Muscle of leg (tissue), 11 donors: ENCODE results near the gene RB1. TPM values are rescaled to one million over a fixed set of nuclear protein-coding genes. Genes with fewer than 3 reads are reported as not detected.
"Not testable (repeated sequence)": the region's sequence is repeated elsewhere in the genome, so short reads cannot be mapped to it uniquely, and the experiment has no call there.

Source experiments
- DNase-seq: peaks from one replicate; pipeline ENCODE4 v3.0.0; 2013
- H3K27ac ChIP-seq: one replicate; pipeline ENCODE4 v1.5.1; 2013; ENCODE audit warnings: mild to moderate bottlenecking, low read length, control low read depth
- H3K27me3 ChIP-seq: one replicate; pipeline ENCODE4 v1.6.1; 2013; ENCODE audit warnings: low read length; ENCODE audit not compliant: control insufficient read depth, insufficient read depth
- H3K36me3 ChIP-seq: one replicate; pipeline ENCODE4 v1.6.1; 2013; ENCODE audit warnings: low read length; ENCODE audit not compliant: control insufficient read depth, insufficient read depth
- H3K4me1 ChIP-seq: one replicate; pipeline ENCODE4 v1.6.1; 2013; ENCODE audit warnings: low read length; ENCODE audit not compliant: control insufficient read depth, insufficient read depth
- H3K4me3 ChIP-seq: one replicate; pipeline ENCODE4 v1.5.1; 2013; ENCODE audit warnings: low read length, control low read depth
- H3K9me3 ChIP-seq: replicated peaks from 2 replicates; pipeline ENCODE4 v1.6.1; 2013; ENCODE audit warnings: low read depth, low read length; ENCODE audit not compliant: control insufficient read depth
- WGBS: methylation state at CpG from one replicate; pipeline ENCODE4 v1.1.5; 2013; ENCODE audit warnings: missing lambda C conversion rate; ENCODE audit not compliant: insufficient coverage; 5-methylcytosine and 5-hydroxymethylcytosine counted together
- polyA plus RNA-seq, 8 donors: library from polyadenylated mRNA; unstranded; fragments of 120-200 nt; gene quantifications; one replicate each; pipeline versions ENCODE4 v1.2.1 to v1.2.3, GENCODE V29; 2013; ENCODE audit warnings: inconsistent platforms in 1 of 8, low replicate concordance in 1 of 8; ENCODE audit not compliant: insufficient read length in 8 of 8, insufficient read depth in 1 of 8
- total RNA-seq: library from RNA; stranded (reverse); fragments of 120-200 nt; gene quantifications from one replicate; pipeline ENCODE4 v1.2.4, GENCODE V29; 2013

Gene RB1
- total and polyA plus RNA-seq, 9 donors = 45.0 to 60.3 (median 51.8) TPM

DNA sequence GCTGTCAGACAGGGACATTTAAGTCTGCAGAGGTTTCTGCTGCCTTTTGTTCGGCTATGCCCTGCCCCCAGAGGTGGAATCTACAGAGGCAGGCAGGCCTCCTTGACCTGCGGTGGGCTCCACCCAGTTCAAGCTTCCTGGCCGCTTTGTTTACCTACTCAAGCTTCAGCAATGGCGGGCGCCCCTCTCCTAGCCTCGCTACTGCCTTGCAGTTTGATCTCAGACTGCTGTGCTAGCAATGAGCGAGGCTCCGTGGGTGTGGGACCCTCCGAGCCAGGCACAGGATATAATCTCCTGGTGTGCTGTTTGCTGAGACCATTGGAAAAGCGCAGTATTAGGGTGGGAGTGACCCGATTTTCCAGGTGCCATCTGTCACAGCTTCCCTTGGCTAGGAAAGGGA, 35.6 kb downstream of the RB1 start:
- H3K4me3 ChIP-seq, H3K36me3 ChIP-seq, H3K27me3 ChIP-seq, H3K4me1 ChIP-seq, H3K9me3 ChIP-seq, DNase-seq, H3K27ac ChIP-seq: not testable (repeated sequence)
- over 99% methylated on average over 9 of the region's 11 CpGs for WGBS

DNA sequence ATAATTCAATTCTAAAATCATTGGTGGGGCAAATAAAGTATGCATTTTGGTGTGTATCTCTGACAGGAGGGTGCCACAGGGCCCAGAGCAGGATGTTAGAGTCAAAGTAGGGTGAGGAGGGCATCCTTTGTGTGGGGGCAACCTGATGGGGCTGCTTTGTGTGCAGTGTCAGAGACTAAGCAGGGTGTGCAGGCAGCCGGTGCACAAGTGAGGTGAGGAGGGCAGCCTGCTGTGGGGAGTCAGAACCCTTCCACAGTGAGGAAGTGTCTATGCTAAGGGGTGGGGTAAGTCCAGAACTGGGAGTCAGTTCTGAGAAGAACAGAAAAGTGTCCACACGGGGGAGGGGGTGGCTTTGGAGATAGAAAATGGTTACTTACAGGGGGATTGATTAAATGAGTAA, 40.7 kb downstream of the RB1 start:
- Histone ChIP-seq H3K9me3 (peaks cover 2% of the 10 kb centered on the region), H3K4me3 (no peak overlapping the region), H3K36me3 (peaks cover 4% of the 10 kb centered on the region), H3K4me1 (no peaks in the 10 kb centered on the region), H3K27ac (no peak overlapping the region), H3K27me3 (no peaks in the 10 kb centered on the region)
- 87% methylated on average over 2 of the region's 2 CpGs for WGBS
- DNase-seq = no peak

DNA sequence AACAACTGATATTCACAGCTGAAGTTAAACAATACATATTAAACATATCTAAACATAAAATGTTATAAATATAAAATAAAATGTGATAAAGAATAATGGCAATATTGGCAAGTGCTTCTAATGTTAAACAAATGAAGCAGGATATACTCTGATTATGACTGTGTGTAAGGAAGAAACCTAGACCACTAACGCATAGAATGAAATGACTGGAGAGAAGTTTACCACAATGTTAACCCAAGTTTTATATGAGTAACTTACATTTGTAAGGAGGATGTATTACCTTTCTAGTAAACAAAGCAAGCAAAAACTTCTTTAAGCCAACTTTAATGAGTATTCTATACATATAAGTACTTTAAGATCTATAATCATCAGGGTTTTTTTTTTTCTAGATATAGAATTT, 43.0 kb downstream of the RB1 start:
- H3K4me3 ChIP-seq = no peak overlapping the region
- H3K9me3 ChIP-seq = no peaks in the 10 kb centered on the region
- peaks cover 8% of the 10 kb centered on the region for H3K36me3 ChIP-seq
- WGBS = no CpG with 5 or more reads among the region's 1 CpG
- DNase-seq = no peak
- H3K4me1 ChIP-seq = no peaks in the 10 kb centered on the region
- no peak overlapping the region for H3K27ac ChIP-seq
- H3K27me3 ChIP-seq = no peaks in the 10 kb centered on the region

DNA sequence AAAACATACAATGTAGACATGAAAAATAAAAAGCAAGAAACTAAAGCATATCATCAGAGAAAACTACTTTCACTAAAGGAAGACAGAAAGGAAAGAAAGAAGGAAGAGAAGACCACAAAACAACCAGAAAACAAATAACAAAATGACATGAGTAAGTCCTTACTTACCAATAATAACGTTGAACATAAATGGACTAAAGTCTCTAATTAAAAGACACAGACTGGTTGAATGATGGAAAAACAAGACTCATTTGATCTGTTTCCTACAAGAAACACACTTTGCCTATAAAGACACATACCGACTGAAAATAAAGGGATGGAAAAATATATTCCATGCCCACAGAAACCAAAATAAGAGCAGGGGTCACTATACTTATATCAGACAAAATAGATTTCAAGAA, 46.0 kb downstream of the RB1 start:
- Histone ChIP-seq H3K9me3 (peaks cover 19% of the 10 kb centered on the region), H3K4me1 (no peaks in the 10 kb centered on the region), H3K27ac (no peak overlapping the region), H3K27me3 (no peaks in the 10 kb centered on the region), H3K36me3 (peaks cover 6% of the 10 kb centered on the region), H3K4me3 (no peak overlapping the region)
- DNase-seq = no peak
- no CpG with 5 or more reads among the region's 2 CpGs for WGBS

DNA sequence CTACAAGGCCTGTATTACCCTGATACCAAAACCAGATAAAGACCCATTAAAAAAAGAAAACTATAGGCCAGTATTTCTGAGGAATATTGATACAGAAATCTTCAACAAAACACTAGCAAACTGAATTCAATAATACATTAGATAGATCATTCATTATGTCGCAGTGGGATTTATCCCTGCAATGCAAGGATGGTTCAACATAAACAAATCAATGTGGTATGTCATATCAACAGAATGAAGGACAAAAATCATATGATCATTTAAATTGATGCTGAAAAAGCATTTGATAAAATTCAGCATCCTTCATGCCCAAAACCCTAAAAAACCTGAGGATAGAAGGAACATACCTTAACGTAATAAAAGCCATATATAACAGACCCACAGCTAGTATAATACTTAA, 50.0 kb downstream of the RB1 start:
- no peaks in the 10 kb centered on the region for H3K27me3 ChIP-seq
- peaks cover 6% of the 10 kb centered on the region for H3K36me3 ChIP-seq
- no peak overlapping the region for H3K27ac ChIP-seq
- H3K4me3 ChIP-seq = no peak overlapping the region
- no peak for DNase-seq
- H3K9me3 ChIP-seq = peaks cover 19% of the 10 kb centered on the region
- H3K4me1 ChIP-seq = no peaks in the 10 kb centered on the region
- no CpG with 5 or more reads among the region's 2 CpGs for WGBS

DNA sequence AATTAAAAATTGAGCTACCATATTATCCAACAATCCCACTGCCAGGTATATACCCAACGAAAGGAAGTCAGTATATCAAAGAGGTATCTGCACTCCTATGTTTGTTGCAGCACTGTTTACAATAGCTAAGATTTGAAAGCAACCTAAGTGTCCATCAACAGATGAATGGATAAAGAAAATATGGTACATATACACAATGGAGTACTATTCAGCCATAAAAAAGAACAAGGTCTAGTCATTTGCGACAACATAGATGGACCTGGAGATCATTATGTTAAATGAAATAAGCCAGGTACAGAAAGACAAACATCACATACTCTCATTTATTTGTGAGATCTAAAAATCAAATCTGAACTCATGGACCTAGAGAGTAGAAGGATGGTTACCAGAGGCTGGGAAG, 52.0 kb downstream of the RB1 start:
- H3K27ac ChIP-seq, H3K4me1 ChIP-seq, H3K36me3 ChIP-seq, DNase-seq, H3K4me3 ChIP-seq, H3K27me3 ChIP-seq: not testable (repeated sequence)
- H3K9me3 ChIP-seq = peaks cover 19% of the 10 kb centered on the region
- WGBS = no CpG with 5 or more reads among the region's 2 CpGs

DNA sequence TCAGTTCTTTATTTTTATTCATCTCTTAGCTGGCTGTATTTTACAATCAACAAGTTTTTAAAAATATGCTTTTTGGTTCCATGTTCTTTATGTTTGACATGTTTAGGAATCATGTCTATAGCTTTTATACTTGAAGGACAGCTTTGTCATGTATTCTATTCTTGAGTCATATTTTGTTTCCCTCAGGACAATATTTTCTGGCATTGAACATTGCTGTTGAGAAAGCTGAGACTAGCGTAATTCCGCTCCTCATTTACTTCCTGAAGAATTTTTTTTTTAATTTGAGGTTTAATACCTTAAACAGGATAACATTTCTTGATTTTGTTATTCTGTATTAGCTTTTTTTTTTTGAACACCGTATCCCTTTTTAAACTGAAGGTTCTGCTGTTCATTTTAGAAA, 53.2 kb downstream of the RB1 start:
- no peak overlapping the region for H3K4me3 ChIP-seq
- no CpG with 5 or more reads among the region's 3 CpGs for WGBS
- H3K4me1 ChIP-seq = no peaks in the 10 kb centered on the region
- no peak overlapping the region for H3K27ac ChIP-seq
- peak; percentile 15 for DNase-seq
- no peaks in the 10 kb centered on the region for H3K27me3 ChIP-seq
- H3K9me3 ChIP-seq = peaks cover 19% of the 10 kb centered on the region
- peaks cover 2% of the 10 kb centered on the region for H3K36me3 ChIP-seq

DNA sequence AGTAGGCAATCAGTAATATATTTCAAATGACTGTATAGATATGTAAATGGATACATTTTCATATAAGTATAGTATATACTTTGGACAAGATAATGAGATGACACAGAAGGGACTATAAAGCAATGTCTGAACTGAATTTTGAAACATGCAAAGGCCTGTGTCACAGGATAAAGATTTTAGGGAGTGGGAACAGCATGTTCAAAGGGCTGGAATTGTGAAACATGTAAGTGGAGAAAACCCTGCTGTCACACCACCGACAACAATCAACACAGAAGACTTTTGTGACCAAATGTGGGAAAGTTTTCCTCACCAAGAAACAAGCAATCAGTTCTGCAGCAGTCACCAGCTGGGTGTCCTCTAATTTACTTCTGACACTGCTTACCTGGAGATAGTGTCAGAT, 66.4 kb downstream of the RB1 start:
- H3K27ac ChIP-seq = no peak overlapping the region
- no peak overlapping the region for H3K4me3 ChIP-seq
- no peaks in the 10 kb centered on the region for H3K9me3 ChIP-seq
- H3K4me1 ChIP-seq = no peaks in the 10 kb centered on the region
- no peaks in the 10 kb centered on the region for H3K27me3 ChIP-seq
- 100% methylated on average over 1 of the region's 1 CpG for WGBS
- H3K36me3 ChIP-seq = peaks cover 12% of the 10 kb centered on the region
- DNase-seq = no peak

DNA sequence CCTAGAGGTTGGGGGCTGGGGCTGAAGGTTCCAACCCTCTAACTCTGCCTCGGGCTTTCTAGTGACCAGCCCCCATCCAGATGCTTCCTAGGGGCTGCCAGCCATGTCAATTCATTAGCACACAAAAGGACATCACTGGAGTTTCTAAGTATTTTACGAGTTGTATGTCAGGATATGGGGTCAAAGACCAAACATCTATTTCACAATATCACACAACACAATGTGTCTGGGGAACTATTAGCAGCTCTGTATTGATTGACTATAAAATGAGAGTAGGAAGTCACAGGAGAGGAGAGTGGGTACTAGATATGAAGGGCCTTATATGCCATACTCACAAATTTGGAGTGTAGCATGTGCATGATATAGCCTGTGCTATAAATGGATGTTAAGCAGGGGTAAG, 67.3 kb downstream of the RB1 start:
- Histone ChIP-seq H3K27me3 (no peaks in the 10 kb centered on the region), H3K9me3 (no peaks in the 10 kb centered on the region), H3K27ac (no peak overlapping the region), H3K4me1 (no peaks in the 10 kb centered on the region), H3K4me3 (no peak overlapping the region), H3K36me3 (peaks cover 15% of the 10 kb centered on the region)
- DNase-seq = no peak
- no CpG with 5 or more reads among the region's 2 CpGs for WGBS

DNA sequence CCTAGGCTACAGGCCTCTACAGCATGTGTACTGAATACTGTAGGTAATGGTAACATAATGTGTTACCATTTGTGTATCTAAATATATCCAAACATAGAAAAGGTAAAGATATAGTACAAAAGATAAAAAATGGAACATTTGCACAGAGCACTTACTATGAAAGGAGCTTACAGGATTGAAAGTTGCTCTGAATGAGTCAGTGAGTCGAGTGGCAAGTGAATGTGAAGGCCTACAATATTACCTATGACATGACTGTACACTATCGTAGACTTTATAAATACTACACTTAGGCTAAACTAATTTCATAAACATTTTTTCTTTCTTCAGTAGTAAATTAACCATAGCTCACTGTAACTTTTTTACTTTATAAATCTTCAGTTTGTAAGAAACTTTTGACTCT, 74.3 kb downstream of the RB1 start:
- no CpG with 5 or more reads among the region's 2 CpGs for WGBS
- Histone ChIP-seq H3K4me1 (no peaks in the 10 kb centered on the region), H3K36me3 (peaks cover 2% of the 10 kb centered on the region), H3K4me3 (no peak overlapping the region), H3K27ac (no peak overlapping the region), H3K9me3 (no peaks in the 10 kb centered on the region), H3K27me3 (no peaks in the 10 kb centered on the region)
- DNase-seq = no peak

DNA sequence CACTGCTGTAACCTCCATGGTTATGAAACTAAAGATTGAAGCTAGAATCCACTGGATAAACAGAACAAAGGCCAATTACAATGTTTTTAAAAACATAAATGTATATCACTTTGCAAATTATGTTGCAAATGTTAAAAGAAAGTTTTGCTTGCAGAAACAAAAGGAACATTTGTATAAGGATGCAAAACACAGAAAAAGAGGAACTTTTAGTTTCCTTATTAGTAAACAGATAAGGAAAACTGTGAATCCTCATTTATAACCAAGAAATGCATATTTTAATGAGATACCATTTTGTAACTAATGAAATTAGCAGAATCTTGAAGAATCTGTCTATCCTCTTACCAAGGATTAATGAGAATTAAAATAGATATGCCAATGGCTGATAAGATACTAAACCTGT, 77.0 kb downstream of the RB1 start:
- H3K27ac ChIP-seq = no peak overlapping the region
- H3K36me3 ChIP-seq = peaks cover 8% of the 10 kb centered on the region
- no peaks in the 10 kb centered on the region for H3K27me3 ChIP-seq
- no peaks in the 10 kb centered on the region for H3K9me3 ChIP-seq
- DNase-seq = no peak
- H3K4me1 ChIP-seq = no peaks in the 10 kb centered on the region
- no peak overlapping the region for H3K4me3 ChIP-seq
